Measurements from ENCODE around the gene ACTR1B.
"Not testable (repeated sequence)": the region's sequence is repeated elsewhere in the genome, so short reads cannot be mapped to it uniquely, and the experiment has no call there.

ACTR1B gene

DNA sequence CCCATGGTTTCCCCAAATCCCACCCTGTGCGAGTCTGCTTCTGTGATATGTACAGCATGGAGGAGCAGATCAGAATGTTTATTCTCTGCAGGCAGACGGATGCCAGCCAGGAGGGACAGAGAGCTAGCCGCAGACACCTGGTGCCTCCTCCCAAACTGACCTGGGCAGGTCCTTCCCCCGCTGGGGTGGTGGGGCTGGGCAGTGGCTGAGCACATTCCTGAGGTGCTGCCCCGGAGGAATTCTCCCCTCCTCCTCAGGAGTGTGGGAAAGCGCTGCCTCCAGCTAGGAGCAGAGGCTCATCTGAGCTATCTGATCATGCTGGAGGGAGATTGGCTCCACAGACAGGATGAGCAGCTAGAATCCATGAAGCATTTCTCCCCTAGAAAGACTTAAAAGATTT is 27.3 kb upstream of the ACTR1B start:
- in situ Hi-C loops (cut with HindIII; ENCODE audit: low sequenced_read_pairs) = no loop called here

DNA sequence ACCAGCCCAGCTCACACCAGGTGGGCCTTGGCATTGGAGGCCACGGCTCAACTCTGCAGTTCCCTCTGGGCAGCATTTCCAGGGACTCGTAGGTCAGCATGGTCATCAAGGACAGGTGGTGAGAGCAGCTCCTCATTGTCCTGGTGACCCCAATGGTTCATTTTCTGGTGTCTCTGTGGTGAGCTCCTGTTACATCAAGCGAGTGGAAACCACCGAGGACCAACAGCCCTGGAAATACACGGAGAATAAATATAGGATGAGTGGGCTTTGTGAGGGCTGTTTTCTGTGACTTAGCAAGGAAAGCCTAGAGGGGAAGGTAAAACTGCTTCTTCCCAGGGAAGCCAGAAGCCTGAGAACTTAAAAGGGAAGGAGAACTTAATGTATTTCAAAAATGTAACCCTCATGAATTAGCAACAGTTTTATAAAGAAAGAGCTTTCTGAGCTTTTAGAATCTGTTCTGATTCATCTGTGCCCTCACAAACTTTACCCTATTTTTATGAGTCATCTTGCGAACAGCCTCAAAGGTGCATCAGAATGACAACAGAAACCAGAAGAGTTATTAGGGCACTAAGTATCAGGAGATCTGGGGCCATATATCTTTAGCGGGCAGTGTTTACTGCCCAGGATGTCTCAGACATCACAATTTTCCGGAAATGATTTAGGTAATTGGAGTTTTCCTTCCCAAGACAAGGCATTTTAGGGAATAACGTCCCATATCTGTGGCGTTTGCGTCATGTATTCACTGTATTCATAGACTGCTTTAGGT is 24.4 kb upstream of the ACTR1B start:
- in situ Hi-C loops (cut with HindIII; ENCODE audit: low sequenced_read_pairs) = no loop called here

DNA sequence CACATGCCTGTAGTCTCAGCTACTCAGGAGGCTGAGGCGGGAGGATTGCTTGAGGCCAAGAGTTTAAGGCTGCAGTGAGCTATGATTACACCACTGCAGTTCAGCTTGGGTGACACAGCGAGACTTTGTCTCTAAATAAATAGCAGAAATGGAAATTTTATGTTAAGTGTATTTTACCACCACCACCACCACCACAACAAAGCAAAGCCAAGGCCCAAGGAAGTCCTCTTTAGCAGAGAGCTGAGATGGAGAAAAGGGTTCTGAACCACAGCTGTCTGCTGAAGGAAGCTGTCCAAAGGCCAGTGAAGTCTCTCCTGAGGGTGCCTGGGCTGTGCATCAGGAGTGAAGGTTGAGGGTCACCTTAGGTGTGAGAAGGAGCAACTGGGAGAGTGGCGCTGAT is 23.4 kb upstream of the ACTR1B start:
- in situ Hi-C loops (cut with HindIII; ENCODE audit: low sequenced_read_pairs) = not testable (repeated sequence)

DNA sequence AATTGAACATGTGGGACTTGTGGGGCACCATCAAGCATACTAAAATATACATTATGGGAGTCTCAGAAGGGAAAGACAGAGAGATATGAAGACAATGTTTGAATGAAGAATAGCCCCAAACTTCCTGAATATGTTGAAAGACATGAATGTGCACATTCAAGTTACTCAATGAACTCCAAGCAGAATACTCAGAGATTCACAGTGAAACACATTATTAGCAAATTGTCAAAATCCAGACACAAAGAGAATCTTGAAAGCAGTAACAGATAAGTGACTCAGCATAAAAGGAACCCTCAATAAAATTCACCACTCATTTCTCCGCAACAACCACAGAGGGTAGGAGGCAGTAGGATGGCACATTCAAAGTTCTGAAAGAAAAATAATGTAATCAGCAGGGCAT is 14.5 kb upstream of the ACTR1B start:
- in situ Hi-C loops (cut with HindIII; ENCODE audit: low sequenced_read_pairs) = no loop called here

DNA sequence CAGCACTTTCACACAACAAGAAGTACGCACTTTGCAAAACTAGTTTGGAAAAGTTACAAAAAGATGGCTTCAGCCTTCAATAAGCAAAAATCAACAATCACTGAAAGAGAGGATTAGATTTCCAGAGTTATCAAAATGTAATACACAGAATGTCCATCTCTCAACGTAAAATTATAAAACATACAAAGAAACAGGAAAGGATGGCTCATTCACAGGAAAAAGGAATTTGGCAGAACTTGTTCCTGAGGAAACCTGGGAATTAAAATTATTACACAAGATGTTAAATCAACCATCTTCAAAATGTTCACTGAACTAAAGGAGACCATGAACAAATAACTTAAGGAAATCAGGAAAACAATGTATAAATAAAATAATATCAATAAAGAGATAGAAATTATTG is 13.6 kb upstream of the ACTR1B start:
- in situ Hi-C loops (cut with HindIII; ENCODE audit: low sequenced_read_pairs) = no loop called here

DNA sequence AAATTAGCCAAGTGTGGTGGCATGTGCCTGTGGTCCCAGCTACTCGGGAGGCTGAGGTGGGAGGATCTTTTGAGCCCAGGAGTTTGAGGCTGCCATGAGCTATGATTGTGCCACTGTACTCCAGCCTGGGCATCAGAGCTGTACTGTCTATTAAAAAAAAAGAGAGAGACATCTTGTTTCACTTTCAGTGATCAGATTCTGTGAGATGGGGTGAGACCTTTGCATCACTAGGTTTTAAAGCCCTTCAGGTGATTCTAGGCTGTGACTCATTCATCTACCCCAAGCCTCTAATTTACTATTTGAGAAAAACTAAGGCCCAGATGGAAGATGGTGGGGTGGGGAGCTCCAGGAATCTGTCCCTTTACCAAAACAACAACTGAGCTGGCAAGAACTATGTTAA is 12.8 kb upstream of the ACTR1B start:
- in situ Hi-C loops (cut with HindIII; ENCODE audit: low sequenced_read_pairs) = no loop called here

DNA sequence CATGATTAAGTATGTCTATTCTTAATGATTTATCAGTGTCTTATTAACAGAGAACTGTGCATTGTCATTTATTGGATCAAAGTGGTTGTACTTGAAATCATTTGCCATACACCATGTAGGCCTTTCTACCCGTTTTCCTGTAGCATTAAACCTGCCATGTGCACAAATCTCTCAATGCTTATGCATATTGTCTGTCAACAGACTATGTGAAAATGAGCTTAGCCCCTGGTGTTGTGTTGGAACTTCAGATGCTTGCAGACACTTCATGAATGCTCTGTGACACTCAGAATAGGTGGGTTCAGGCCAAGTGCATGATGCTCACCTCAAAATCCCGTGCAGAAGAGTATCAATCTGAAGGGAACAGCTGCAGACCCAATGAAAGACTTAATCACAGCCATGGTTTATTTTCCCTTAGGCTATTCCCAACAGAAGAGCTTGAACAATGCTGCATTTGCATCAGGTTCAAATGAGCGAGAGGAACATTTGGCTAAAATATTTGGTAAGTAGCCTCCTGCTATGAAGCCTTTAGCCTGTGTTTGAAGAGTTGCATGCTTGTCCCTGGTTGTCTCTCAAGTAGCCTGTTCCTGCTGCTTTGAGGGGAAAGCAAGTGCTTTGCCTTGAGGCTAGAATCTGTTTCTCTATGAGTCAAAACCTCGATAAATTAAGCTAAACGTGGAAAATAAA is 11.7 kb upstream of the ACTR1B start:
- in situ Hi-C loops (cut with HindIII; ENCODE audit: low sequenced_read_pairs) = no loop called here

DNA sequence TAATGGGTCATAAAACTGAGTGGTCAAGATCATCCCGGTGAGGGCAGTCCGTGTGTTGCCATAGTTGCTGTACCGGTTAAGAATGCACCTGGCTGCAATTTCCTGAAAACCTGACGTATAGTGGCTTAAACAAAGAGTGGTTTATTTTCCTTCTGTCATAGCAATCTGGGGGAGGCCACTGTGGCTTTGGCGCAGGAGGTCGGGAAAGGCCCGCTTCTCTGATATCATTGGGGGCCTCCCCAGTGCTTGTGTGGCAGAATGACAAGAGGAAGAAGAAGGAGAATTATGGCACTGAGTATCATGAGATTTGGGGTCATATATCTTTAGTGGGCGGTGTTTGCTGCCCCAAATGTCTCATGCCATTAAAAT is 10.1 kb upstream of the ACTR1B start:
- in situ Hi-C loops (cut with HindIII; ENCODE audit: low sequenced_read_pairs) = no loop called here

DNA sequence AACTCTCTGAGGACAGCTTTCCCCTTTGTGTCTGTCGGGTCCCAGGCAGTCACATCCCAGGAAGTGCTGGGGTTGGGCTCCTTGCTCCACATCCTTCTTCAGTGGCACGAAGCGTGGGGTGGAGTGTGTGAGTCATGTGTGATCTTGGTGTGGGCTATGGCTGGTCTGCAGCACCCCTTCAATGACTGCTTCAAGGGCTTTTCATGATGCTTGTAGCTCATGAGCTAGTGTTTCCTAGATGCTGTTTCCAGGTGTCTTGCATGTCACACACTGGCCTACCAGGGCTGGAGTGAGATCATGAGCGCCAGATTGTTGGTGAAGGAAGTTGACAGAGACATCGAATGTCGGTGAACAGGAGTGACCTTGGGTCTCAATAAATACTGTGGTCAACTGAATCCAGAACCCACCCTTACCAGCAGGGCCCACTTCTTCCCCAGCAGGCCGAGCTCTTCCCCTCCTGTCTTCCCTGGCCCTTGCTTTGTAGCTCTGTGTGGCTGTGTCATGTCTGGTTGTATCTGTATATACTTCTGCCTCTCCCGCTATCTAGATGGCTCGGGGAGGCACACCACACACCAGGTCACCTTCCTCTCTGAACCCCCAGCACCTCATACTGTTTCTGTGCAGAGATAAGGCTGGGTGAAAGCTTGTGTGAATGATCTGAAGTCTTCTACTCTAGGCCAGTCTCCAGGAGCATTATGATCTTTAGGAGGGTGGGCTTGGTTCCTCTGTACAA is 9.5 kb upstream of the ACTR1B start:
- in situ Hi-C loops (cut with HindIII; ENCODE audit: low sequenced_read_pairs) = no loop called here

DNA sequence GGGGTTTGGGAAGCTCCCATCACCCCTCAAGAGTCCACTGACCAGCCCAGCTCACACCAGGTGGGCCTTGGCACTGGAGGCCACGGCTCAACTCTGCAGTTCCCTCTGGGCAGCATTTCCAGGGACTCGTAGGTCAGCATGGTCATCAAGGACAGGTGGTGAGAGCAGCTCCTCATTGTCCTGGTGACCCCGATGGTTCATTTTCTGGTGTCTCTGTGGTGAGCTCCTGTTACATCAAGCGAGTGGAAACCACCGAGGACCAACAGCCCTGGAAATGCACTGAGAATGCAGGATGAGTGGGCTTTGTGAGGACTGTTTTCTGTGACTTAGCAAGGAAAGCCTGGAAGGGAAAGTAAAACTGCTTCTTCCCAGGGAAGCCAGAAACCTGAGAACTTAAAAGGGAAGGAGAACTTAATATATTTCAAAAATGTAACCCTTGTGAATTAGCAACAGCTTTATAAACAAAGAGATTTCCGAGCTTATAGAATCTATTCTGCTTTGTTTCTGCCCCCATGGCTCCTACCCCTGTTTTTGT is 8.8 kb upstream of the ACTR1B start:
- in situ Hi-C loops (cut with HindIII; ENCODE audit: low sequenced_read_pairs) = not testable (repeated sequence)

DNA sequence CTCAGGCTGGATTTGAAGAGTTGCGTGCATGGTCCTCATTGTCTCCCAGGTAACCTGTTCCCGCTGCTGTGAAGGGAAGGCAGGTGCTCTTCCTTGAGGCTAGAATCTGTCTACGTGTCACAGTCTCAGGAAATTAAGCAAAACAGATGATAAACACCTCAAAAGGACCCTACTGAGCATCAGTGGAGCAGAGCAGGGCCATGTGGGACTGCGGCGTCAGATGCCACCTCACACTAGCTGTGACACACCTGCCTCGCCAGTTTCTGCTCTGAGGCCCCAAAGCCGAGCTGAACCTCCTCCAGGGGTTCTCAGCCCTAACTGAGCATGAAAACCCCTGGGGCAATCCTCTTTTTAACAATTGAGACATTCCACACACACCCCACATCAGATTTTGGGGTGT is 7.7 kb upstream of the ACTR1B start:
- in situ Hi-C loops (cut with HindIII; ENCODE audit: low sequenced_read_pairs) = no loop called here

DNA sequence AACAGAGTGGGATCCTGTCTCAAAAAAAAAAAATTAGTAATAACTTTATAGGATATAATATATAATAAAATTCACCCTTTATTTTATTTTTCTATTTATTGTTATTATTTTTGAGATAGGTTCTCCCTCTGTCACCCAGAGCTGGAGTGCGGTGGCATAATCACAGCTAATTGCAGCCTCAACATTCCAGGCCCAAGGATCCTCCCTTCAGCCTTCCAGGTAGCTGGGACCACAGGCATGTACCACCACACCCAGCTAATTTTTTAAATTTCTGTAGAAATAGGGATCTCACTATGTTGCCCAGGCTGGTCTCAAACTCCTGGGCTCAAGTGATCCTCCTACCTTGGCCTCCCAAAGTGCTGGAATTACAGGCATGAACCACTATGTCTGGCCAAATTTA is 6.6 kb upstream of the ACTR1B start:
- in situ Hi-C loops (cut with HindIII; ENCODE audit: low sequenced_read_pairs) = no loop called here

DNA sequence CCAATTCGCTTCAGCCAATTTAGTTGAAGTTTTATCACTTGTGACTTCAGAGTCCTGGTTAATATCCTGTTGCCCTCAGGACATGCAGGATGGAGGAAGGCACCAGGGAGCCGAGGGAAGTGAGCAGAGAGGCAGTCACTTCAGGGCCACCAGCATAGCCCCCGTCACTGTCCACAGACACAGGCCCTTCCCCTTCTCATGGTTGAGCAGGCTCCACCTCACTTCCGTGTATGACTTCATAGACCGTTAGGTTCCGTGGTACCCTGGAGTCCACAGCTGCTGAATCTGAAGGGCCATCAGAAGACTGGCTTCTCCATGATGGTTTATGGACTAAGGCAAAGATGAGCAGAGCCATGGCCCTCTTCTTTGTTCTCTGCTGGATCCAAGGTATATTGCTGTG is 5.6 kb upstream of the ACTR1B start, which contains the start of gene C2orf92:
TSS of gene C2orf92 (plus strand) at position 266 of the 400 bp plus-strand sequence. CDS start at position 342, 76 bp downstream.
- in situ Hi-C loops (cut with HindIII; ENCODE audit: low sequenced_read_pairs) = no loop called here

DNA sequence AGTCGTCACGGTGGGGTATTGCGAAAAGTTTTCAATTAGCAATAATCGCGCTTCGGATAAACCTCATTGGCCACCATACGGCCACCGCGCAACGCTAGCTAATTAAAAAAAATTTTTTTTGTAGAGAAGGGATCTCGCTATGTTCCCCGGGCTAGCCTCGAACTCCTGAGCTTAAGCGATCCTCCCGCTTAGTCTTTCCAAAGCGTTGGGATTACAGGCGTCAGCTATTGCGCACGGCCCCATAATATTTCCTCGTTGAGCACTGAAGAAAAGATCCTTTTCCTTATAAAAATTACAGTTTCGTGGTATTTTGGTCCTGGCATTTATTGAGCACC is 759 bp upstream of the ACTR1B start:
- in situ Hi-C loops (cut with HindIII; ENCODE audit: low sequenced_read_pairs) = no loop called here

DNA sequence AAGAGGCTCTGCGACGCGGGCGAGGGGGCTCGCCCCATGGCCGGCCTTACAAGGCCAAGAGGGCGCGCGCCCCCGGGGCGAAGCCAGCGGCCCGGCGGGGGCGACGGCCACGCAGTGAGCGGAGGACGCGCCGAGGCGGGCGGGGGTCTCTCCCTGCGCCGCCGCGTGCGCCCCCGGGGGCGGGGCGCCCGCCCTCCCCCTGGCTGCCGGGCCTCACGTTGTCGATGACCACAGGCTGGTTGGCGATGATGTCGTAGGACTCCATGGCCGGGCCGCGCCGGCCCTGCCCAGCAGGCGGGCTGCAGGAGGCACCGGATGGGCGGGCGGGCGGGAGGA is 250 bp downstream of the ACTR1B start:
- in situ Hi-C loops (cut with HindIII; ENCODE audit: low sequenced_read_pairs) = no loop called here

DNA sequence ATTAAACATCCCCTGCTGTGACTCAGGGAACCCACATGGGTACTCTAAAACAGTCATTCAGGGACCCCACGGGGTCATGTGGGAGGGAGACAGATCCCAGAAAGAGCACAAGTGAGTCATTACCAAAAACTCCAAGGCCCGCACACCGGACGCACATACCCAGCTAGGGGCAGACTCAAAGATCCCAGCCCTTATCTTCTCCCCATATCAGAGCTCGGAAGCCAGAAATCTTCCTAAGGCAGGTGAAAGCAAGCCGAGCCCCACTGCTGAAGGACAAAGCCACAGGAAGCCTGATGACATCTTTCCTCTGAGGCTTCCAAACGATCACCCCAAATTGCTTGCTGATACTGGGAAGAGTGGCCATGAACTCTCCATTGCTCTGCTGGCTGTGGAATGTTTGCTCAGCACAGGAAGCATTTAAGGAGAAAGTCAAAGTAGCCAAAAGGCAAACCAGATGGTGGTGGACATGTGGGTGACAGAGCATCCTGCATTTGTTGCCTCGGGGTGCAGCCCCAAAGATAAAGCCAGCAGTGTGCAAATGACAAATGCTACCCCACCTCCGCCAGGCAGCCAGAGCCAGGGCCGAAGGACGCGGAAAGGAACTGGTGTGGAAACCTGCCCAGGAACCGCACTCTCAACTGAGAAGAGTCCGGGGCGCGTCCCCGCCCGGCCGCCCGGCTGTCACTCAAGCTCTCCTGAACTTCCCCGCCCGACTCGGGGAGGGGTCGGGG is 784 bp downstream of the ACTR1B start:
- in situ Hi-C loops (cut with HindIII; ENCODE audit: low sequenced_read_pairs) = no loop called here

DNA sequence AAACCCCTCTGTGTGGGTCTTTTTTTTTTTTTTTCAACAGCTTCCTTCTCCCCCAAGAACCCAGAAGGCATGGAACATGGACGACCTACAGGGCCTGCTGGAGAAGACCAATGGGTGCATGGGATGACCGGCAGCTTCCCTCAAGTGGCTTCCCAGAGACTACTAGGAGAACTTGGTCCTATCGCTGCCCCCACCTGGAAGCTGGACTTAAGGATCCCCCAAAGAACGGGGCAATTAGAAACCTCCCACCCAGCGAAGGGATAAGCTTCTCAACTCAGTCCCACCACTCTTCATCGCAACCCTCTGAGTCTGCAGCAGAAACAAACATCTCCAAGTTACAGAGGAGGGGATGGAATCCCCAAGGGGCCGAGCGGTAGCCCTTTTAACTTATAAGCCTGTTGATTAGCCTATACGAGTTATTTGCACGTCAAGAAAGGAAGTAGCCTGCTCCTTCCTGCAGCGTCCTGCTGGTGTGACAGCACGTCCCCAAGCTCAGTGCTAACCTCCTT is 1.4 kb downstream of the ACTR1B start:
- in situ Hi-C loops (cut with HindIII; ENCODE audit: low sequenced_read_pairs) = no loop called here

DNA sequence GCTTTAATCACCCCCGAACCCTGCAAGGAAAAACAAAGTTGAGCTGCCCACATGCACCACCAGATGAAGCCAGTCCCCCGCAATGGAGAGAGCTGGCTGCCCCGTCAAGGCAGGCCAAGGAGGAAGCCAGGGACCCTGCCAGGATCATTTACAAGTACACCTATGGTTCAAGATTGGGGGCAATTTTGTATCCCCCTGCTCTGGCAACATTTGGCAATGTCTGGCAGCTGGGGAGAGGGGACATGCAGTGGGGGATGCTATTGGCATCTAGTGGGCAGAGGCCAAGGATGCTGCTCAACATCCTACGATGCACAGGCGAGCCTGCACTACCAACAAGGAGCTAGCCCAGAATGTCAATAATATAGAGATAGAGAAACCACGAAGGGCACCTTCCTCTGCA is 1.9 kb downstream of the ACTR1B start:
- in situ Hi-C loops (cut with HindIII; ENCODE audit: low sequenced_read_pairs) = no loop called here

DNA sequence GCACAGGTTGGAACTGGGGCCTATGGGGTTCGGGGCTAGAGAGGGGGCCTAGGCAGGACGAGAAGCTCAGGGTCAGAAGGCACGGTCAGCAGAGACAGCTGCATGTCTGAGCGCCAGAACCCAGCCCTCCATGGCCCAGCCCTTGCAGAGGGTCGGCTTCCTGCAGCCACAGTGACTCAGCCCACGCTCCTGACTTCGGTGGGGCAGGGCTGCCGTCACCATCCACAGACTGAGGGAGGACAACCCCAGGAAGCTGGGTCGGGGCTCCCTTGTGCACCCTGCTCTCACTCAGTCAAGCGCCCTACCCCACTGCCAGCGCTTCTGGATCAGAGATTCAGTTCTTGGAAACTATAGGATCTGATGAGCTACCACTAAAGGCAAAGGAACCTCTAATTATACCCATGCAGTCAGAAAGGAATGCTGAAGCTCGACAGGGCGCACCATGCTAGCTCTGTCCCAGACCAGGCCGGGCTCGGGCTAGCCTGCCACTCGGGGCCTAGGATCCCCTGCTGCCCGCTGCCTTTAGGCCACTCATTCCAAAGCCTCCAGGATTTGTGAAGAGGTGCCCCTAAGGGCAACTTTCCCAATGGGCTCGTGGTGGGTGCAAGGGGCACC is 3.0 kb downstream of the ACTR1B start:
- in situ Hi-C loops (cut with HindIII; ENCODE audit: low sequenced_read_pairs) = no loop called here

DNA sequence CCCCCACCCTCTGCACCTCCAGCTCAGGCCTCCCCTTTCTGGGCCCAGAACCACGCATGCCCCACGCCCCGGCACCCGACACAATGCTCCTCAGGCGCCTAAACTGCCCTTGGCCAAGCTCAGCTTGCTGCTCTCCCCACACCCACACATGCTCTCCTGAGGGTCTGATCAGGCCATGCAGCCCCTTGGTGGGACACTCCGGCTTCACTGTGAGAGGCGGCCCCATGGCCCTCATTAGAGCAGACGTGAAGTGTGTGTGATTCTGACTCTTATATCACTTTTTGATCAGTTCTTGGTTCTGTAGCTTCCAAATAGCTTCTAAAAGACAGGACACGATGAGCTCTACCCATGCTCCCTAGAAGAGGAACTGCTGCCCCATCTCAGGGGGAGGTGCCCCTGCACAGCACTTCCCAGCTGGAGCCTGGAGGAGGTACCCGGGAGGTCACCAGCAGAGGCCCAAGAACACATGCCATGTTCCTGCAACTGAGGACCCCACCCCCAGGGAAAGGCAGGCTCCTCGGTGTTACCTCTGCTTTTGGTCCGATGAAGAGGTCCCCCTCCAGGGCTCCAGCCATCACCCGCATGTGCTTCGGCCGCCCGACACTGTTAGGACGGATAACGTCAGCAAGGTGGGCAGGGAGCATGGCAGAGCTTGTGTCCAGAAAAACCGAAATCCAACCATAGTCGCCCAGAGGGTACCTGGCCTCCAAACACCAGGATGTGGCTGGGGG is 3.6 kb downstream of the ACTR1B start:
- in situ Hi-C loops (cut with HindIII; ENCODE audit: low sequenced_read_pairs) = no loop called here
